ENCODE data around the gene DCAF11. TPM values are rescaled to one million over a fixed set of nuclear protein-coding genes. Genes with fewer than 3 reads are reported as not detected.

DCAF11 gene
- total and polyA plus RNA-seq, 7 donors = 34.7 to 73.5 (median 66.4) TPM

- intact Hi-C loops (cut with DNase I) = no loop called here
- ATAC-seq = peak; percentile 2 to 37 (median 22)
Observed at GRCh38 chr14:24172261-24172860, 57.8 kb downstream of the DCAF11 start.

GRCh38 chr14:24172871-24173281 is 58.3 kb downstream of the DCAF11 start:
- DNase-seq (peak in 1 of 2 donors; percentile 47), ATAC-seq (peak; percentile 9 to 50 (median 34))
- peaks cover 11% of the 10 kb centered on the region for H3K4me1 ChIP-seq
- intact Hi-C loops (cut with DNase I) = no loop called here
- H3K9me3 ChIP-seq = no peaks in the 10 kb centered on the region
- H3K36me3 ChIP-seq (ENCODE audit: insufficient read depth in 1 of 2, low read depth in 1 of 2) = peaks cover 0 to 16% of the 10 kb centered on the region in 2 donors
- TF ChIP-seq CTCF (IDR thresholded peaks at IDR 0.05) = no peak
- no peak overlapping the region for H3K4me3 ChIP-seq
- H3K27me3 ChIP-seq (ENCODE audit: insufficient read depth in 3 of 3, low read length in 2 of 3) = peaks cover 0 to 36% (median 0%) of the 10 kb centered on the region in 3 donors
- H3K27ac ChIP-seq = no peak overlapping the region
- 41 to 47% (median 44%) methylated on average over 20 of the region's 20 CpGs for WGBS, 3 donors

More at GRCh38 chr14:24172261-24172860, 57.8 kb downstream of the DCAF11 start:
- H3K27me3 ChIP-seq (ENCODE audit: insufficient read depth in 3 of 3, low read length in 2 of 3) = peaks cover 0 to 36% (median 0%) of the 10 kb centered on the region in 3 donors
- no peak overlapping the region for H3K27ac ChIP-seq
- H3K36me3 ChIP-seq (ENCODE audit: insufficient read depth in 1 of 2, low read depth in 1 of 2) = peaks cover 0 to 16% of the 10 kb centered on the region in 2 donors
- whole genome bisulfite sequencing, 3 donors = 20 to 27% (median 23%) methylated on average over 30 of the region's 30 CpGs
- TF ChIP-seq CTCF (IDR thresholded peaks at IDR 0.05) = no peak
- peak in 1 of 2 donors; percentile 46 for DNase-seq
- H3K9me3 ChIP-seq = no peaks in the 10 kb centered on the region
- H3K4me1 ChIP-seq = peaks cover 11% of the 10 kb centered on the region
- peak overlapping the region; percentile 40 for H3K4me3 ChIP-seq

Other genes starting within 250 kb of the DCAF11 start
- gene DHRS4, start 161.0 kb upstream of the DCAF11 start, total RNA-seq = 10 to 100 TPM; 24.6 to 57.3 (median 39.5) TPM
- gene DHRS4, start 161.0 kb upstream of the DCAF11 start, polyA plus RNA-seq = 10 to 100 TPM; 18.9 to 76.7 (median 39.0) TPM
- gene DHRS4L2, start 125.8 kb upstream of the DCAF11 start, total RNA-seq = 10 to 100 TPM; 25.9 to 43.4 (median 31.9) TPM
- 10 to 100 TPM; 19.4 to 62.0 (median 30.8) TPM for gene DHRS4L2, start 125.8 kb upstream of the DCAF11 start, polyA plus RNA-seq
- gene CARMIL3, start 62.8 kb upstream of the DCAF11 start, total RNA-seq = under 1 TPM in 3 of 4 donors, not detected in 1; 0.04 to 0.10 (median 0.06) TPM
- gene CARMIL3, start 62.8 kb upstream of the DCAF11 start, polyA plus RNA-seq = under 1 TPM in 2 of 3 donors, not detected in 1; 0.08 to 0.19 TPM
- not detected for gene CPNE6, start 43.2 kb upstream of the DCAF11 start, total RNA-seq
- gene CPNE6, start 43.2 kb upstream of the DCAF11 start, polyA plus RNA-seq = under 1 TPM in 1 of 3 donors, not detected in 2; 0.06 TPM
- 1 to 10 TPM; 2.1 to 4.5 (median 2.7) TPM for gene PCK2, start 20.5 kb upstream of the DCAF11 start, total RNA-seq
- gene PCK2, start 20.5 kb upstream of the DCAF11 start, polyA plus RNA-seq = 1 to 10 TPM; 2.0 to 2.7 (median 2.0) TPM
- gene NRL, start 172 bp downstream of the DCAF11 start, total RNA-seq = 1 to 10 TPM; 1.5 to 3.6 (median 2.5) TPM
- 1 to 10 TPM; 1.2 to 5.1 (median 2.4) TPM for gene NRL, start 172 bp downstream of the DCAF11 start, polyA plus RNA-seq
- gene FITM1, start 15.9 kb downstream of the DCAF11 start, total RNA-seq = 100 to 1,000 TPM in 3 of 4 donors, 10 to 100 TPM in 1; 72.8 to 167 (median 137) TPM
- 100 to 1,000 TPM; 100 to 163 (median 113) TPM for gene FITM1, start 15.9 kb downstream of the DCAF11 start, polyA plus RNA-seq
- 100 to 1,000 TPM in 1 of 4 donors, 10 to 100 TPM in 3; 49.2 to 122 (median 80.3) TPM for gene PSME1, start 21.4 kb downstream of the DCAF11 start, total RNA-seq
- gene PSME1, start 21.4 kb downstream of the DCAF11 start, polyA plus RNA-seq = 100 to 1,000 TPM in 1 of 3 donors, 10 to 100 TPM in 2; 73.0 to 106 (median 92.6) TPM
- 10 to 100 TPM; 18.0 to 67.5 (median 36.1) TPM for gene EMC9, start 26.8 kb downstream of the DCAF11 start, total RNA-seq
- gene EMC9, start 26.8 kb downstream of the DCAF11 start, polyA plus RNA-seq = 10 to 100 TPM; 17.2 to 35.5 (median 30.9) TPM
- 100 to 1,000 TPM in 1 of 4 donors, 10 to 100 TPM in 3; 30.1 to 179 (median 76.0) TPM for gene PSME2, start 31.8 kb downstream of the DCAF11 start, total RNA-seq
- gene PSME2, start 31.8 kb downstream of the DCAF11 start, polyA plus RNA-seq = 10 to 100 TPM; 64.7 to 80.0 (median 76.4) TPM
- gene RNF31, start 32.7 kb downstream of the DCAF11 start, total RNA-seq = 10 to 100 TPM; 46.4 to 81.5 (median 64.7) TPM
- 10 to 100 TPM; 43.3 to 57.3 (median 55.7) TPM for gene RNF31, start 32.7 kb downstream of the DCAF11 start, polyA plus RNA-seq
- 10 to 100 TPM; 10.4 to 21.6 (median 15.1) TPM for gene IRF9, start 46.5 kb downstream of the DCAF11 start, total RNA-seq
- gene IRF9, start 46.5 kb downstream of the DCAF11 start, polyA plus RNA-seq = 10 to 100 TPM in 2 of 3 donors, 1 to 10 TPM in 1; 7.9 to 14.2 (median 11.8) TPM
- gene REC8, start 57.3 kb downstream of the DCAF11 start, total RNA-seq = 1 to 10 TPM; 1.0 to 1.6 (median 1.3) TPM
- 1 to 10 TPM in 1 of 3 donors, under 1 TPM in 2; 0.13 to 1.2 (median 0.86) TPM for gene REC8, start 57.3 kb downstream of the DCAF11 start, polyA plus RNA-seq
- gene IPO4, start 74.0 kb downstream of the DCAF11 start, total RNA-seq = 10 to 100 TPM; 35.7 to 75.9 (median 51.1) TPM
- gene IPO4, start 74.0 kb downstream of the DCAF11 start, polyA plus RNA-seq = 10 to 100 TPM; 28.8 to 99.7 (median 62.4) TPM
- gene TM9SF1, start 80.7 kb downstream of the DCAF11 start, total RNA-seq = 10 to 100 TPM; 21.0 to 22.7 (median 21.8) TPM
- 10 to 100 TPM; 21.7 to 43.4 (median 31.7) TPM for gene TM9SF1, start 80.7 kb downstream of the DCAF11 start, polyA plus RNA-seq
- gene TSSK4, start 90.9 kb downstream of the DCAF11 start, total RNA-seq = not detected
- under 1 TPM in 2 of 3 donors, not detected in 1; 0.05 to 0.06 TPM for gene TSSK4, start 90.9 kb downstream of the DCAF11 start, polyA plus RNA-seq
- gene CHMP4A, start 98.7 kb downstream of the DCAF11 start, total RNA-seq = 10 to 100 TPM; 12.3 to 18.2 (median 15.7) TPM
- gene CHMP4A, start 98.7 kb downstream of the DCAF11 start, polyA plus RNA-seq = 10 to 100 TPM; 29.6 to 42.1 (median 29.9) TPM
- gene MDP1, start 101.3 kb downstream of the DCAF11 start, total RNA-seq = 10 to 100 TPM in 3 of 4 donors, 1 to 10 TPM in 1; 9.4 to 16.3 (median 12.1) TPM
- 10 to 100 TPM in 2 of 3 donors, 1 to 10 TPM in 1; 6.2 to 19.7 (median 13.0) TPM for gene MDP1, start 101.3 kb downstream of the DCAF11 start, polyA plus RNA-seq
- gene NEDD8, start 117.6 kb downstream of the DCAF11 start, total RNA-seq = 100 to 1,000 TPM; 135 to 206 (median 159) TPM
- 100 to 1,000 TPM; 214 to 315 (median 297) TPM for gene NEDD8, start 117.6 kb downstream of the DCAF11 start, polyA plus RNA-seq
- 10 to 100 TPM; 19.7 to 33.1 (median 27.9) TPM for gene GMPR2, start 118.2 kb downstream of the DCAF11 start, total RNA-seq
- gene GMPR2, start 118.2 kb downstream of the DCAF11 start, polyA plus RNA-seq = 10 to 100 TPM; 17.7 to 24.0 (median 21.7) TPM
- 10 to 100 TPM; 36.6 to 69.6 (median 65.2) TPM for gene TINF2, start 127.8 kb downstream of the DCAF11 start, total RNA-seq
- 100 to 1,000 TPM in 1 of 3 donors, 10 to 100 TPM in 2; 37.8 to 103 (median 48.3) TPM for gene TINF2, start 127.8 kb downstream of the DCAF11 start, polyA plus RNA-seq
- under 1 TPM in 3 of 4 donors, not detected in 1; 0.25 to 0.50 (median 0.32) TPM for gene TGM1, start 148.4 kb downstream of the DCAF11 start, total RNA-seq
- gene TGM1, start 148.4 kb downstream of the DCAF11 start, polyA plus RNA-seq = 1 to 10 TPM in 1 of 3 donors, under 1 TPM in 2; 0.17 to 1.3 (median 0.86) TPM
- 10 to 100 TPM; 16.9 to 17.8 (median 17.3) TPM for gene RABGGTA, start 156.8 kb downstream of the DCAF11 start, total RNA-seq
- 10 to 100 TPM; 15.1 to 36.2 (median 18.9) TPM for gene RABGGTA, start 156.8 kb downstream of the DCAF11 start, polyA plus RNA-seq
- 1 to 10 TPM; 1.9 to 3.4 (median 2.7) TPM for gene DHRS1, start 185.0 kb downstream of the DCAF11 start, total RNA-seq
- gene DHRS1, start 185.0 kb downstream of the DCAF11 start, polyA plus RNA-seq = 1 to 10 TPM; 1.5 to 6.4 (median 3.4) TPM
- 10 to 100 TPM; 36.7 to 38.8 (median 37.7) TPM for gene NOP9, start 185.1 kb downstream of the DCAF11 start, total RNA-seq
- 10 to 100 TPM; 11.4 to 29.8 (median 16.1) TPM for gene NOP9, start 185.1 kb downstream of the DCAF11 start, polyA plus RNA-seq
- 1 to 10 TPM in 3 of 4 donors, under 1 TPM in 1; 0.95 to 2.5 (median 1.8) TPM for gene CIDEB, start 193.2 kb downstream of the DCAF11 start, total RNA-seq
- gene CIDEB, start 193.2 kb downstream of the DCAF11 start, polyA plus RNA-seq = 1 to 10 TPM; 1.2 to 2.1 (median 1.3) TPM
- 1 to 10 TPM in 3 of 4 donors, under 1 TPM in 1; 0.96 to 2.3 (median 1.7) TPM for gene LTB4R2, start 195.4 kb downstream of the DCAF11 start, total RNA-seq
- under 1 TPM; 0.08 to 0.57 (median 0.32) TPM for gene LTB4R2, start 195.4 kb downstream of the DCAF11 start, polyA plus RNA-seq
- gene LTB4R, start 196.7 kb downstream of the DCAF11 start, total RNA-seq = 1 to 10 TPM; 1.1 to 2.1 (median 2.0) TPM
- gene LTB4R, start 196.7 kb downstream of the DCAF11 start, polyA plus RNA-seq = 1 to 10 TPM in 1 of 3 donors, under 1 TPM in 2; 0.35 to 2.0 (median 0.65) TPM
- gene ADCY4, start 220.3 kb downstream of the DCAF11 start, total RNA-seq = 10 to 100 TPM in 3 of 4 donors, 1 to 10 TPM in 1; 8.6 to 13.9 (median 11.2) TPM
- 10 to 100 TPM in 1 of 3 donors, 1 to 10 TPM in 2; 7.0 to 10.8 (median 7.7) TPM for gene ADCY4, start 220.3 kb downstream of the DCAF11 start, polyA plus RNA-seq
- gene RIPK3, start 225.2 kb downstream of the DCAF11 start, total RNA-seq = 1 to 10 TPM; 1.1 to 1.9 (median 1.4) TPM
- 1 to 10 TPM in 1 of 3 donors, under 1 TPM in 2; 0.94 to 1.7 (median 0.97) TPM for gene RIPK3, start 225.2 kb downstream of the DCAF11 start, polyA plus RNA-seq